LNCAP (cell line): ENCODE results near the gene ZRANB3.

Experiments
- TF ChIP-seq, protein P1 (sequence below): fragments of 450-650 bp; IDR thresholded peaks from 2 replicates; pipeline ENCODE4 v1.5.1; 2017; ENCODE audit warnings: mild to moderate bottlenecking

Gene ZRANB3

DNA sequence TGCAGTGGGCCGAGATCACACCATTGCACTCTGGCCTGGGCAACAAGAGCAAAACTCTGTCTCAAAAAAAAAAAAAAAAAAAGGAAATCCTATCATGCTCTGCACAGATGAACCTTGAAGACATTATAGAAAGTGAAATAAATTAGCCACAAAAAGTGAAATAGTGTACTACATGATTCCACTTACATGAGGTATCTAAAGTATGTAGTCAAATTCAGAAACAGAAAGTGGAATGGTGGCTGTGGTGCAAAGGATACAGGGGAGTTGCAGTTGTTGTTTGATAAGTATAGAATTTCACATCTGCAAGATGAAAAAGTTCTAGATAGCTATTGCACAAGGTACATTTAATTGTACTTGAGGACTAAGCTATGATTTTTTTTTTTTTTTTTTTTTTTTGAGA lies 5.2 kb downstream of the ZRANB3 start:
- TF ChIP-seq, protein P1, sequence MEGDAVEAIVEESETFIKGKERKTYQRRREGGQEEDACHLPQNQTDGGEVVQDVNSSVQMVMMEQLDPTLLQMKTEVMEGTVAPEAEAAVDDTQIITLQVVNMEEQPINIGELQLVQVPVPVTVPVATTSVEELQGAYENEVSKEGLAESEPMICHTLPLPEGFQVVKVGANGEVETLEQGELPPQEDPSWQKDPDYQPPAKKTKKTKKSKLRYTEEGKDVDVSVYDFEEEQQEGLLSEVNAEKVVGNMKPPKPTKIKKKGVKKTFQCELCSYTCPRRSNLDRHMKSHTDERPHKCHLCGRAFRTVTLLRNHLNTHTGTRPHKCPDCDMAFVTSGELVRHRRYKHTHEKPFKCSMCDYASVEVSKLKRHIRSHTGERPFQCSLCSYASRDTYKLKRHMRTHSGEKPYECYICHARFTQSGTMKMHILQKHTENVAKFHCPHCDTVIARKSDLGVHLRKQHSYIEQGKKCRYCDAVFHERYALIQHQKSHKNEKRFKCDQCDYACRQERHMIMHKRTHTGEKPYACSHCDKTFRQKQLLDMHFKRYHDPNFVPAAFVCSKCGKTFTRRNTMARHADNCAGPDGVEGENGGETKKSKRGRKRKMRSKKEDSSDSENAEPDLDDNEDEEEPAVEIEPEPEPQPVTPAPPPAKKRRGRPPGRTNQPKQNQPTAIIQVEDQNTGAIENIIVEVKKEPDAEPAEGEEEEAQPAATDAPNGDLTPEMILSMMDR, result no peak

DNA sequence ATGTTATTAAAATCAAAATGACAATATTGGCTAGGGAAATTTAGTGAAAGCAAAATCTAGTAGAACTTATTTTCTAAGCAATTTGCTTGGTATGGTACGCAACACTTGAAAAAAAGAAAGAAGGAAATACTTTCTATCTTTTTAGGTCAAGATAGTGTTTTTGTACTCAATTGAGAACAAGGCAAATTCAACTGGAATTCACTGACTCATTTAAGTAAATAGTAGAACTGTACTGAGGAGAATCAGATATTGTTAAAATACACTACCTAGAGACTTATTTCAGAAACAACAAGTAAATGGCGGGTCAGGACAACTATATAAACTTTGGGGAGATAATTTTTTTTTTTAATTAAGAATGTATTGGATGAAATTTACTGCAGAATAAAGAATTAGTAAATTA lies 18.9 kb downstream of the ZRANB3 start:
- TF ChIP-seq, protein P1, result no peak

DNA sequence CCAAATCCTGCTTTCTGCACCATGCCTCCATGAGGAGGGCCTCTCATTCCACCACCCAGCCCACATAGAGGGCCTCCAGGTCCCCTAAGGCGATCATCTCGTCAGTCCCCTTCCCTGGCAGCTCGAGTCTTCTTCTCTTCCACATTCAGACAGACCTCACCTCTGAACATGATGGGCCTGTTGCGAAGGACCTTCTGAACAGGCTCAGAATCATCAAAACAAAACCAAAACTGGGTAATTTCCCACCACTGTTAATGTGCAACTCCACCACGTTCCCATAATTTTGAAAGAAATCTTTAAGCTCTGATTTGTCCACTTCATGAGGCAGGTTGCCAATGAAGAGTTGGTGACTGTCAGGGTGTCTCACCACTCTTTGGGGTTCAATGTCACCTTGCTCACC lies 20.4 kb downstream of the ZRANB3 start:
- TF ChIP-seq, protein P1, result no peak

DNA sequence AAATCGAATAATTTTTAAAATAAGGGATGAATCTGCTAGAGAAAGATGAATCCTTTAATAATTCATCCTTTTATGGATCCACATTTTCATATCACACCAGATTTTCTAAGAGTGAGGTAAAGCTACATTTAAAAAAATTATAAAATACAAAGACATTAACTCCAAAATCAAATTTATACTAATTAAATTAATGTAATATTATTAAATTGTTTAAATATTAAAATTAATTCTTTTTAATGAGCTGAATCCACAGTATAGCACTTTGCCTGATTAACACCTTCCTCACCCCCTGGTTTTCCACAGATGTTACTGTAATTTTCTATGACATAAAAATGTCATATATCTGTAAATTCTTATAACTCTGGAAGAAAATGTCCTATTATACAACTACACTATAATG lies 26.2 kb downstream of the ZRANB3 start:
- TF ChIP-seq, protein P1, result no peak

DNA sequence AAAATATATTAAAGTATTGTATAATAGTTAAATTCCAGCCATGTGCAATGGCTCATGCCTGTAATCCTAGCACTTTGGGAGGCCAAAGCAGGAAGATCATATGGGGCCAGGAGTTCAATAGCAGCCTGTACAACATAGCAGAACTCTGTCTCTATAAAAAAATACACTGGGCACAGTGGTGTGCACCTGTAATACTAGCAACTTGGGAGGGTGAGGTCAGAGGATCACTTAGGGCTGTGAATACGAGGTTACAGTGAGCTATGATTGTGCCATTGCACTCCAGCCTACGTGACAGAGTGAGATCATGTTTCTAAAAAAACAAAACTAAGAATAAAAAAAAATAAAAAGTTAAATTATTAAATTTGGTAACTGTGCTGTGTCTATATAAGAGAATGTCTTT lies 36.1 kb downstream of the ZRANB3 start:
- TF ChIP-seq, protein P1, result no peak

DNA sequence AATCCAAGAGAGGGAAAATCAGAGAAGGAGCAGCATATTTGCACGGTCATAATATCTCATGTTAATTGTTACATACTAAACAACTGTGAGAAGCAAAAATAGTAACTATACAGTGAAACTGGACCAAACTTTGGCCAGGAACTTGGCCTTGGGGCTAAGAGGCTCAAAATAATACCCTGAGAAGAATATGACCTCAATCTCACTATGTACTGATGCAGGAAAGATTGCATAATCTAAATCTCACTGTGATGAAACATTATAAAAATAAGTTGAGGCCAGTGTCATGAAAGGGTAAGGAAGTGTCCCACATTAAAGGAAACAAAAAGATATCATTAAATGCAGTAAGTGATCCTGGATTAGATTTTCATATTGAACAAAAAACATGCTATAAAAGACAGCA lies 36.5 kb downstream of the ZRANB3 start:
- TF ChIP-seq, protein P1, result no peak

DNA sequence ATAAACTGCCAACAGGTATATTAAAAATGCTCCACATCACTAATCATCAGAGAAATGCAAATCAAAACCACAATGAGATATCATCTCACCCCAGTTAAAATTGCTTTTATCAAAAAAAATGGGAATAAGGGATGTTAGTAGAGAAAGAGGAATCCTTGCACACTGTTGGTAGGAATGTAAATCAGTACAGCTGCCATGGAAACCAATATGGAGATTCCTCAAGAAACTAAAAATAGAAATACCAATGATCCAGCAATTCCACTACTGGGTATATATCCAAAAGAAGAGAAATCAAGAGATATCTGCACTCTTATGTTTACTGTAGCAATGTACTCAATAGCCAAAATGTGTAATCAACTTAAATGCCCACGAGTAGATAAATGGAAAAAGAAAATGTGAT lies 40.6 kb downstream of the ZRANB3 start:
- TF ChIP-seq, protein P1, result no peak

DNA sequence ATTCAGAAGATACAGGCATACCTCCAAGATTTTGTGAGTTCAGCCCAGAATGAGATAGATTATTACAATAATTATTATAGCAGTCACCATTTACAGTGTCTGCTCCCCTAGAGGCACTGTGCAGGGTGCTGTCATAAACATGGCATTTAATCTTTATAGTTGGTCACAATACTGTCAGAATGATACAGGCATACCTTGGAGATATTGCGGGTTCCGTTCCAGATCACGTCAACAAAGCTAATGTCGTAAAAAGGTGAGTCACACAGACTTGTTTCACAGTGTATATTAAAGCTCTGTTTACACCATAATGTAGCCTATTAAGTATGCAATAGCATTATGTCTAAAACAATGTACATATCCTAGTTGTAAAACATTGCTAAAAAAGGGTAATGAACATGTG lies 45.6 kb downstream of the ZRANB3 start:
- TF ChIP-seq, protein P1, result no peak
